SKM-1 (cell line): ENCODE data around the gene C17orf114.
"Not testable (repeated sequence)": the region's sequence is repeated elsewhere in the genome, so short reads cannot be mapped to it uniquely, and the experiment has no call there.

Experiments used
- DNase-seq: peaks from one replicate; lab custom pipeline; 2025; ENCODE audit not compliant: unreplicated experiment; lab: John Stamatoyannopoulos, UW

Gene C17orf114

DNA sequence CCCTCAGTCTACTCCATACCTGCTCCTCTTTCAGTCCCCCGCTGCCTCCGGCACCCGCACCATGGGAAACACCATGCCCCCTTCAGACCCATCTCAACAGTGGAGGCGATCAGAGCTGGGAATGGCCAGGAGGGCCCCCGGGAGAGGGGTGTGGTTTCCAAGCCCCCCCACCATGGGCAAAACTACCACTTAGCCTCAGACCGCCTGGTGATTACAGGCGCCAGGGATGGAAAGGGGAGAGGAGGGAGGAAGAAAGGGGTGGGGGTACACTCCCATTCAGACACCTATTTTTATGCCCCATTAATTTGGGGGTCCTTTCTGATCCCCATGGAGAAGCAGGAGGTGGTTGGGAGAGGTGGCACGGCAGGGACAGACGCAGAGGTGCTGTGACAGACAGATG, at the start of gene C17orf114:
C17orf114 (minus strand) TSS at position 101 of the 400 bp plus-strand sequence.
- no peak for DNase-seq

DNA sequence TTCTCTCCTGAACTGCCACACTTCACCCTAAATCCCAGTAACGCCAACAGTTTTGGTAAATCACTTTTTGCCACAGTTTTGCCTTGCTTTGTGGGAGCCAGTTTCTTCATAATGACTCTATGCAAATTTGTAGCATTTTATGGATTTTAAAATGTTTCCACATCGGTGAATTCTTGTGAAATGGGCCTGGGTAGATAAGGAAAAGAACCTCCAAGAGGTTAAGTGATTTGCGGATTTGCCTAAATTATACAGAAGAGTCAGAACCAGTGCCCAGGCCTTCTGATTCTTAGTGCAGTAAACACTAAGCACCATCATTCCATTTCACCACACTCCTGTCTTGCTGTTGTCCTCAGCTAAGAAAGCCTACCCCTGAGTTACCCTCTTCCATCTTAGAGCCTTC, 49.0 kb upstream of the C17orf114 start:
- DNase-seq: no peak

DNA sequence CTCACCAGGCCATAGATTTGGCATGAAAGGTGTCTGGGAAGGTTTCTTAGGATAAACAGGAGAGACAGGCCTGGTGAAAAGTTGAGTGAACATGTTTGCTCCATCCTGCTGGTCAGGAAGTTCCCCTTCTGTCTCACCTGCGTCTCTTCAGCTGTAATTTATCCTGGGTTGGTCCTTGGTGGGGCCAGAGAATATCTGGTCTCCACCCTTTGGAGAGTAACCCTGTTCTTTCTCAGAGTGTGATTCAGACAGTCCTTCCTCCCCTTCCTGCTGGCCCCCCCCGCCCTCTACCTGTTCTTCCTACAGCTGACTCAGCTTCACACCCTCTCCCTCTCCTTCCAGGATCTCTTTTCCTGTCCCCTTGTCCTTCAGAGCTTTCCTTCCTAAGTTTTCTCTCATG, 48.1 kb upstream of the C17orf114 start:
- DNase-seq: no peak

DNA sequence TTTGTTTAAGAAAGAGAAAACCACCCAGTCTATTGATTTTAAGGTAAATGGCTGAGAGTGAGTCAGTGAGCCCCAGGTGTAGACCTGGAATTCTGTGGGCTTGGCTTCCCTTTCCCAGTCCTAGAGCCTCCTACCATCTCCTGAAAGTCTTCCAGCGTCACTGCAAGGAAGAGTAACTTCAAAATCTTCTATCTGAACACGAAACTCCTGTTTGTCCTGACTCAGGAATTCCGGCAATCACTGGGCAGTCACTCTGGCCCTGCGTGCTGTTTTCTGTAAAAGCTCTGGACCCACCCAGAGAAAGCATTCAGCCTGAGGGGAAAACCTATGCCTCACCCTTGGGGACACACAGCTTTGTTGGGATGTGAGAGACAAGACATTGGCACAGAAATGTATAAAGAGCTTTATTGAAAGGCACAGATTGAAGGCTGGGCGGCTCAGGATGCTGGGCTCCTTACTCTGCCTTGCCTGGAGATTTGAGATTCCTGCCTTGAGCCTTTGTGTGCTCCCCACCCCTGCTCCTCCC, 46.9 kb upstream of the C17orf114 start:
- no peak for DNase-seq

DNA sequence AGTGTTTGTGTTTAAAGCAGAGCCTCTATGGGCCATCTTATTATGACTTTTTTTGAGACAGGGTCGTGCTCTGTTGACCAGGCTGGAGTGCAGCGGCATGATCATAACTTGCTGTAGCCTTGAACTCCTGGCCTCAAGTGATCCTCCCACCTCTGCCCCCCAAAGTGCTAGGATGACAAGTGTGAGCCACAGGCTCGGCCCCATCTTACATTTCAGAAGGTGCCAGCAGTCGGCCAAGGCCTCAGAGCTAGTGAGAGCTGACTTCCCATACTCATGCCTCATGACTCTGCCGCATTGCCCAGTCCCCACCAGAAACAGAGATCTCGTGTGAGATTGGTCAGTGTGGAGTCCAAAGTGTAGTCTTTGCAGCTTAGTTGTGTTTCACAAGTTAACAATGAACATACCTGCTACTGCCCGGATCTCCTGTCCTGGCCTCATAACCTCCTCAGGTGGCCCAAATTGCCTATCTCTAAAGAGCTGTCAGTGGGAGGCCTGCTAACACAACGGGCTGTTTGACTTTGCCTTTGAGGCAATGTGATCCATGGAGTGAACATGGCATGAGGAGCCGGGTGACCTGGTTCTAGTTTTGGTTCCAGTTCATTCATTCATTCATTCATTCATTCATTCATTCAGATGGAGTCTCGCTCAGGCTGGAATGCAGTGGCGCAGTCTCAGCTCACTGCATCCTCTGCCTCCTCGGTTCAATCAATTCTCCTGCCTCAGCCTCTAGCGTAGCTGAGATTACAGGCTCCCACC, 44.7 kb upstream of the C17orf114 start:
- no peak for DNase-seq

DNA sequence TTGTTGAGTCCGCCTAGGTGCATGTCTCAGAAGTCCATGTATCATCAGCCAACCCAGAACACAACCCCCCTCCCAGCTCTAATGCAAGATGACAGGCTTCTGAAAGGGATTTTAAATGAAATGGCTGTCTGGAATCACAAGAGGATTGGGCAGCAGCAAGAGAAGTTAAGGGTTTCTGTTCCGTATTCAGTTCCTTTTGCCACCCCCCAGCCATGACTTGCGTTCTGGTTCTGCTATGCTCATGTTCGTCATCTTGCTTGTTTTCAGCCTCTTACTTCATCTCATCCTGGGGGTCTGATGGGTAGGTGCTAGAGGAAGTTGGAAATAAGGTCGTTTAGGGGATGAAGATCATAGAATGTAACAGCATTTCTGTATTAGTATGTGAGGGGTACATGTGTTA, 43.0 kb upstream of the C17orf114 start:
- no peak for DNase-seq

DNA sequence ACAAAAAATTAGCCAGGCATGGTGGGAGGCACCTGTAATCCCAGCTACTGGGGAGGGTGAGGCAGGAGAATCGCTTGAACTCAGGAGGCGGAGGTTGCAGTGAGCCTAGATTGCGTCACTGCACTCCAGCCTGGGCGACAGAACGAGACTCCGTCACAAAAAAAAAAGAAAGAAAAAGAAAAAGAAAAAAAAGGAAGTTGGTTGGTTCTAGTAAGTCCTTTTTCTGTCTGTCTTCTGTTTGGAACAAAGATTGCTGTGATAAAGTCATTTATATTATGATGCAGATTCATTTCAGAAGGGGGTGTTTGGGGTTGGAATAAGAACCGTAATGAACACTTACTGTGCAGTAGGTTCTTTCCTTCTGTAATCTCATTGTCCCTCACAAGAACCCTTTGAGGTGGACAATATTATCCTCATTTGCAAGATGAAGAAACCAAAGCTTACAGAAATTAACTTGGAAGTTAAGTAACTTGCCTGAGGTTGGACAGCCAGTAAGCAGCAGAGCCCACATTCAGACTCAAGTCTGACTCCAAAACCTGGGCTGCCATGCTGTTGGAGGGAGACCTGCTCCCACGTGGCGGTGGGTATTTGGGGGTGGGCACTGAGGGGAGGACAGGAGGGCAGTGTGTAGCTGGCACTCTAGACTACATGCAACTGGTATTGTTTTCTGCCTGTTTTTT, 41.3 kb upstream of the C17orf114 start:
- no peak for DNase-seq

DNA sequence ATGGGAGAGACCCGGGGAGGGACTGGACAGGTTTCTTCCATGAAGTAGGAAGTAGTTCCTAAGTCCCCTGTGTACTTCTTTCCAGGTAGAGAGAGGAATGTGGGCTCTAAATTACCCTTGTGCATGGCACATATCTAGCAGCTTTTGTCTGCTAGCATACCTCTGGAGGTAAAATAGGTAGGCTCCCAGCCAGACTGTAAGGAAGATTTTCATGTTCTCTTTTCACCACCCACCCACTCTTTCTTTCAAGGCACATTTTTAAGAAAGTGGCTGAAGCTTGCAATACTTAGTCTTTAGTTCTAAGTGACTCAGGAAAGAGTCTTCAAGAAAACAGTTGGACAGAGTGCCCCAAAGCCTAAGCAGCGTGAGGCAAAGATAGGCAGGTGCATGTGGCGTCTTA, 40.2 kb upstream of the C17orf114 start:
- no peak for DNase-seq

DNA sequence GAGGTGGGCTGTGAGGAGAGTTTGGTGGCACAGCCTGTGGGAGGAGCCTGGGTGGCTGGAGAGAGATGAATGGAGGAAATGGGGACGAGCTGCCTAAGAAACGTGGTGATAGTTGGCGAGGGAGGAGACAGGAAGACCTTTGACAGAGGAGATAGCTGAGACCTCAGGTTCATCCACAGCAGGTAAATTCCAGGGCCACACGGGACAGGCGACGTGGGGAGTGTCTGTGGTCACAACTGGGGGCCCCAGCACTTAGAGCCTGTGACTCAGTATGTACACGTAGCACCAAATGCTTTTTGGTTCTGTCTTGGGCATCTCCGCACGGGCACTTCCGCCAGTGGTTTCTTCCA, 38.7 kb upstream of the C17orf114 start:
- no peak for DNase-seq

DNA sequence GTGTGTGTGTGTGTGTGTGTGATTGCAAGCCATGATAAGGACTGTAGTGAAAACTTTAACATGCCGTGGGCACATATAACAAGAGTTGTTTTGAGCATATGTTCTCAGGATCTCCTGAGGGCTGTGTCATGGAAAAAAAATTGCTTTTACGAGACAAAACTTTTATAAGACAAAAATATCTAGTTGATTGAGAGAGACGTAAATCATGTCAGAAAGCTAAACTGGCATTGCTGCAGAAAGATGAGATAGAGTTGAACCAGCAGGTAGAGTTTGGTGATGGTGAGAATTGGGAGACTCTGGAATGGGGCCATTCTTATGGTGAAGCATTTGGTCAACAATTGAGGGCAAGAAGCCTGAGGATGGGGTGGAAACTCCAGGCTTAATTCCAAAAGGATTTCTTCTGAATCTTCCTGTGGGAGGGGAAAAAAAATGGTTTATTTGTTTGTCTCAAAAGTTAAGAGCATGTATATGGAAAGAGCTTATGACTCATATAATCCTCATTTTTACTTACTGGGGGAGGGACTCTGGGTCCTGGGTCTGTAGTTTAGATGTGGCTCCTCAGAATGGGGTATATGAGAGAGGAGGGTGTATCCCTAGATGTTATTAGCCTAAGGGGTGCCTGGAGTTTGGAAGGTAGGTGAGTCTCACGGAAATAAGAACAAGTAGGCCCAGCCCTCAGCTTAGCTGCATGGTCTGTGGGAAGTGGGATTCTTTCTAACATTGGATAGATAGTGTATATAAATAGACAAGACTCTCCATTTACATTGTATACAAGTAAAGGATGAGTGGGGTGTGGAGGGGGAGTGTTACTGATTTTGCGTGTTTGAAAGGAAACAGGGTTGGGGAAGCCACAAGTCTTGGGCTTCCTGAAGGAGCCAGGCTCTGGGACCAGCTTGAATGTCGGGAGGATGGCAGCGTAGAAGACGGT, 38.1 kb upstream of the C17orf114 start:
- no peak for DNase-seq

DNA sequence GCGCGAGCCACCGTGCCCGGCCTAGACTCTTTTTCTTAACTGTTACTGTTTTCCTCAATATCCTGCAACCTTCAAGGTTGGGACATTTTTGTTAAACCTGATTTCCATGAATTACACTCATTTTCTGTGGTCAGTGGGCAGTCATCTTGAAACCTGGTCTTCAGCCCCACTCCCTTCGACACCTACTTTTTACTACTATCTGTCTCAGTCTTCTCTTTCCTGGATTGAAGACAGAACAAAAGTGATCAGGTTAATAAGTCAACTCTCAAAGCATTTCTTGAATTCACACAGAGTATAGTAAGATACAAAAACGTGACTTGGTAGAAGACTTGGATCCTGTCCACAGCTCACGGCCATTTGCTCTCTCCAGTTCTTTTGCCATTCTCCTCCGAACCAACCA, 37.1 kb upstream of the C17orf114 start:
- no peak for DNase-seq

DNA sequence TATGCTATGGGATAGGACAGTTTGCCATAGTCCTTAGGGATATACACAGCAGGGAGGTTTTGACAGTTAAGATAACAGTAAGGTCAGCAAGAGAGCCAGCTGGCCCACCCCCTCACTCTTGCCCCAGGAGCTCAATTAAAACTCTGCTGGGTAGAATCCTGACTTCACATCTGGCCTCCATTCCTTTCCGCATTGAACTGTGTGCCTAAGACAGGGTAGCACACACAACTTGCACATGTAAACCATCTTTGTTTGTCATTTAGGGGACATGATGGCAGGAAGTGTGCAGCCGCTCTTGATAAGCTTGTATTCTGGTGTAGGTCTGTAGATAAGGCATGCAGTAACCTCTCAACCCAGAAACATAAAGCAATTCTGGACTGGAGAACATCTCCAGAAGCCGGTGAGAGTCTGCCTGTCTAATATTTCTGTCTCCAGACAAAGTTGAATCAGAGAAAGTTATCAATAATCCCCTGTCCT, 36.2 kb upstream of the C17orf114 start:
- DNase-seq: no peak

DNA sequence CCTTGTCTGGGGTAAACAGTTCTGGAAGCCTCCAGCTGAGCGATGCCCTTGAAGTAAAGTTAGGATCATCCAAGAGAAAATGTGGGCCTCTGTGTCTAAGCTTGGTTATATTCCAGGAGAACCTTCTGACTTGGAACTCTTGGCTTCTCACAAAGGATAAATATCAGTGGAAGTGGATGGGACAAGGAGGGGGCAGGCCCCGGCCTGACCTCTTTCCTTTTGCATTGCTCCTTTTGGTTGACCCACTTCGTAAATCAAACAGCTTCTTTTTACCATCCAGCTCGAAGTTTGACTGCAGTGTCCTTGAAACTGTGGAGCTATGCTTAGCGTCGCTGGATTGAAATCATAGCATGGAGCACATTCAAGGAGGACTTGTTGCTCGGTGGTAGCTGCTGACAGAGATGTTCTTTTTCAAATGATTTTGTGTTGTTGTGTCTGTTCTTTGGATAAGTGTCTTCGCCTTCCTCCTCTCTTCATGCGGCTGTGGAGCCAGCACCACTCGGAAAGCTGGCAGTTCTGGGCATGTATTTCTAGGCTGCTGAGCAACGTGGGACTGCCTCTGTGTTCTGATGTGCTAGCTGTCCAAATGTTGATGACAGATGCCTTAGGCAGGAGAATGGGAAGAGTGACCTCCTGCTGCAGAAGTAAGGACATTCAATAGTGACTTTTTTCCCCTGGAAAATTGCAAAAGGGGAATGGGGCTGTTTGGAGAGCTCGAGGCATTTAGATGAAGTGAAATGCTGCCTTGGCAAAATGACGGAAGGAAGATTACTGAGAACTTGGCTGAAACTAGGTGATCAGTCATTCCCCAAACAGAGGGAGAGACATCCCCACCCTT, 35.6 kb upstream of the C17orf114 start:
- DNase-seq: no peak

DNA sequence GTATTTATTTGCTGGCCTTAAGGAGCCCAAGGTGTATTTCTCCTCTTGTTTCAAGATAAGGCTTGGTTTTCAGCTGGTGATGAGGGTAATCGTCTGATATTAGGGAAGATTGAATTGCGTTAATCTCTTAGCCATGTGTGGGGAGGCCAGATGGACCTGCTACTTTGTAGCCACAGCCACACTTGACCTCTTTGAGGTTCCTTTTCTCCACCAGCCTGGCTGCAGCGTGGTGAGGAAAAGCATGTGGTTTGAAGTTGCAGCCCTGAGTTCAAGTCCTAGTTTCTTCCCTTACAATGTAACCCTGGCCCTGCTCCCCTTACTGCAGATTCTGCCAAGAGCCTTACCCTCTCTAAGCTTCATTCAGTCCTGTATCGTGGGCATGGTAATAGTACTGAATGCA, 34.1 kb upstream of the C17orf114 start:
- no peak for DNase-seq

DNA sequence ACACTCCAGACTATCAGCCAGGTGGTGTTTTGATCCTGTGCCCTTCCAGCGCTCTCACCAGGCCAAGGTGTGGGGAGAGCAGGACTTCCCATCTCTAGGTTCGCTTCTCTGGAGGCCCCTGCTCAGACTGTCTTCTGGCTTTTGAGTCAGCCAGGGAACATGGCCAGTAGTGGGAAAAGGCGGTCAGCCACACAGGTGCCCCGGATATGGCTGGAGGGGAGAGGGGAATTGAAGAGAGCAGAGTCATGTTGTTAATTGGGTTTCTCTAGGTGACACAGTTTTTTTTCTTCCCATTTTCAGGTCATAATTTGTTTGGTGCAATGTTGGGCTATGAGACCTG, 32.5 kb upstream of the C17orf114 start:
- no peak for DNase-seq

DNA sequence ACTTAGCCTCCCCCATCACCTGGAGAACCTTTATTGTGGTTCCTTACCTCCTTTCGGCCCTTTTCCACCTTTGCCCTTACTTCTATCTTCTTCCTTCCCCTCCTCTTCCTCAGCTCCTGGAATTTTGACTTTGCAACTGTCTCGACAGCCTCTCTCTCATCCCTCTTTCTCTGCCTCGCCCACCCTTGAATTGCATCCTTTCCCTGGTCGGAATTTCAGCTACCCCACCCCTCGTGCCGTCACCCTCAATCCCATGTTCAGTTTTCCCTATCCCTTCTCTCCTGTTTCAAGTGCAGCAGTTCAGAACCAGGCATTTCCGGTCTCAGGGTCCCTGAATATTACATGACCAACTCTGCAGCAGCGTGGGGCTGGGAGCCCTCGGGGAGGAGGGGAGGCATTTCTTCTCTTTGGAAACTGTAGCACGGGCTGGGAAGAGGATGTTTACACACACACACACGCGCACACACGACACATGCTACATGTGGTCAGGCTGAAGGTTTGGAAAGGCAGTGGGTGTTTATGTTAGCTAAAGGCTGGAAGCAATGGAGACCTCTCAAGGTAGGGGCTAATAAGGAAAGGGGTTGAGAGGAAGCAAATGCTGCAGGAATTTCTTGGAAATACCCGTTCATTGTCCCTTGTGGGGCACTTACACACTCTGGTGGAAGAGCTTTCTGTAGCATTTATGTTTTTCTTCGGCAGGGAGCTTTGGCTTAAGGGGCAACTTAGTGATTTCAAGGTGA, 32.0 kb upstream of the C17orf114 start:
- no peak for DNase-seq

DNA sequence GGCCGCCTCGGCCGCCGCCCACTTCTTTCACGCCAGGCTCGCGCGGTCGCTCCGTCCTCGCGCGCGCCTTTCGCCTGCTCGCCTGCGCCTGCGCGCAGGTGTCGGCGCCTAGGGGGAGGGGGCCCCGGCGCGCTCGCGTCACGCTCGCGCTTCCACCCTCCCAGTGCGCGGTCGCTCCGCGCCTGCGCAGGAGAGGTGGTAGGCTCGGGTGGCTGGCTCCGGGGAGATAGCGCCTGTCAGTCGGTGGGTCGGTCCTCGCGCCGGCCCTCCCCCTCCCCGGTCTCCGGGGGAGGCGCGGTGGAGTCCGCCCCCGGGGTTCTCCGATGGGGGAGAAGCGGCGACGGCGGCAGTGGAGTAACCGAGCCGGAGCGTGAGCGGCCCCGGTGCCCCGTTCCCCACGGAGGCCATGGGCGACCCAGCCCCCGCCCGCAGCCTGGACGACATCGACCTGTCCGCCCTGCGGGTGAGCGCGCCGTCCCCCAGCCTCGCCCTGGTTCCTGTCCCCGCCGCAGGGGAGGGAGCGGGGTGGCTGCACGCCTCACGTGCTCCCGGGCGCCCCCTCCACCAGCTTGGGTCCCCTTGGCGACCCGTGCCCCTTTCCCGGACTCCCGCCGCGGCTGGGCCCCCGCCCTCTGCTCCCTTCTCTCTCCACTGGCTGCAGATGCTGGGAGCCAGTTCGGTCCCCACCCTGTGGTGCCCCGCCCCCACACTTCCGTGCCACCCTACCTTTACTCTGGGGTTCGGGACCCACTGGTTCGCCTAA, 31.2 kb upstream of the C17orf114 start, which contains the start of gene MINK1:
MINK1 (plus strand) TSS at position 163 of the 763 bp plus-strand sequence; CDS start at position 407, 244 bp downstream.
- peak; percentile 23 for DNase-seq

DNA sequence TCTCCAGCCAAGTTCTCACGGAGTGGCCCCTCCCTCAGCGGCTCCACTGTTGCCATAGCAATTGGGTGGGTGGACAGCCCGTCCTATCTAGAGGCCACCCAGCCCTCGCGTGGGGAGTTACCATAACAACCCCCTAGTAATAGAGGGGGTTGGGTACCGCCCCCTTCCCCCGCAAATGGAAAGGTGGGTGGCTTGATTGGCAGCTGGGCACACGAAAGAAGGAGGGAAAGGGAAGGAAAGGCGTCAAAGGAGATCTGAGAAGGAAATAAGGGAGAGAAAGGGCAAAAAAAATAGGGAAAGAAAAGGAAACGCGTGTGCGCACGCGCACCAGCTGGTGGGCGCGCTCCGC, 30.7 kb upstream of the C17orf114 start:
- not testable (repeated sequence) for DNase-seq

DNA sequence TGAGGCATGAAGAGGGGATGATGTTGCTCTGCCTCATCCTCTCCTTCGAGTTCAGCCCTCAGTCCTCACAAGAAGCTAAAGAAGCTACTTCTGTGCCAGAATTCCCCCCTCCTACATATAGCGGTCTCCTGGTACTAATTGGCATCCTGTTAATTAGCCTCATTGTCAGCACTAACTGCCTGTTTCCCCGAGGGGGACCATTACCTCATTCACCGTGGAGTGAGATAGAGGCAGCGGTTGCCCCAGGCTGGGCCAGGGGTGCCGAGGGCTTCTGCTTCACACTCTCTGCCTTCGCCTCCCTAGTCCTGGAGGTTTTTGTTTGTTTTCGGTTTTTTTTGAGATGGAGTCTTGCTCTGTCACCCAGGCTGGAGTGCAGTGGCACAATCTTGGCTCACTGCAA, 25.3 kb upstream of the C17orf114 start:
- DNase-seq: no peak
